Activated effector memory CD4-positive, alpha-beta T cell treated with Interleukin-2 at 50 U/mL for 16 hours (primary cell): ENCODE results near the gene REEP5.
A peak's percentile ranks its signal among the peaks of the same experiment; 100 is the strongest.
"Not testable (repeated sequence)": the region's sequence is repeated elsewhere in the genome, so short reads cannot be mapped to it uniquely, and the experiment has no call there.

Experiments used
- DNase-seq: peaks from one replicate; pipeline ENCODE4 v3.0.0-alpha.2; 2020

The REEP5 gene

GRCh38 chr5:112921833-112922817 is at the start of gene REEP5:
REEP5 (minus strand) TSS chr5:112922227; CDS start chr5:112922190, 37 bp downstream.
- peak; percentile 85 for DNase-seq

DNA sequence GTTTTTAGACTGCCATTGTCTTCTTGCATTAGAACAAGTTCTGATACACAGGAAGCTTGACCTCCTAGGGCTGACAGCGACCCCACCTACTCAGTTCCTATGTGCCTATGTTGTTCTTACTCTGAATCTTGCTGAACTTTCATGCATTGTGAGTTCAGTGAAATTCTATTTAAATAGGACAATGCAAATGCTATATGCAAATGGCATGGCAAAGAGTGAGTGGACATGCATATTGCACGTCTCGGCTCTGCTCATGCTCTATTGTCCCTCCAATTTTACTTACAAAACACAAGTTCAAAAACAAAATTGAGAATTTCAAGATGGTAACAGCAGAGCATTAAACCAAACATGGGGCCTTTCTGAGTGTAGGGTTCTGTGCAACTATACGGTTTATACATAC is 49.2 kb upstream of the REEP5 start:
- DNase-seq = no peak

- DNase-seq = no peak
These were observed 46.5 kb upstream of the REEP5 start for GRCh38 chr5:112968411-112969106.

DNA sequence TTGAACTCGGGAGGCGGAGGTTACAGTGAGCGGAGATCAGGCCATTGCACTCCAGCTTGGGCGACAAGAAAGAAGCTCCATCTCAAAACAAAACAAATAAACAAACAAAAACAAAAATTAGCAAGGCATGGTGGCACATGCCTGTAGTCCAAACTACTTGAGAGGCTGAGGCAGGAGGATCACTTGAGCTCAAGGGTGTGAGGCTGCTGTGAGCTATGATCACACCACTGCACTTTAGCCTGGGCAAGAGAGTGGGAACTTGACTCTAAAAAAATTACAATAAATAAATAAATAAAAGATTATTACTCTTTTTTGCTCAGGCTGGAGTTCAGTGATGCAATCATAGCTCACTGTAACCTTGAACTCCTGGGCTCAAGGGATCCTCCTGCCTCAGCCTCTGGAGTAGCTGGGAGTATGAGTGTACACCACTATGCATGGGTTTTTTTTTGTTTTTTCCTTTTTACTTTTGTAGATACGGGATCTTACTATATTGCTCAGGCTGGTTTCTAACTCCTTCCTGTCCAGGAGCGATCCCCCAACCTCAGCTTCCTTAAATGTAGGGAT is 45.6 kb upstream of the REEP5 start:
- no peak for DNase-seq

GRCh38 chr5:112965733-112966306 is 43.8 kb upstream of the REEP5 start:
- DNase-seq = no peak

DNA sequence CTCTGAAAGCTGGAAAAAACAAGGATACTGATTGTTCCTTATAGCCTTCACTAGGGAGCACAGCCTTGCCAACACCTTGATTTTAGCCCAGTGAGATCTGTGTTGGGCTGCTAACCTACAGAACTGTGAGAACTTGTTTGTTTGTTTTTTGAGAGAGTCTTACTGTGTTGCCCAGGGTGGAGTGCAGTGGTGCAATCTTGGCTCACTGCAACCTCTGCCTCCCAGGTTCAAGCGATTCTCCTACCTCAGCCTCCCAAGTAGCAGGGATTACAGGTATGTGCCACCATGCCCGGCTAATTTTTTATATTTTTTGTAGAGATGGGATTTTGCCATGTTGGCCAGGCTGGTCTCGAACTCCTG is 41.3 kb upstream of the REEP5 start:
- DNase-seq = not testable (repeated sequence)

DNA sequence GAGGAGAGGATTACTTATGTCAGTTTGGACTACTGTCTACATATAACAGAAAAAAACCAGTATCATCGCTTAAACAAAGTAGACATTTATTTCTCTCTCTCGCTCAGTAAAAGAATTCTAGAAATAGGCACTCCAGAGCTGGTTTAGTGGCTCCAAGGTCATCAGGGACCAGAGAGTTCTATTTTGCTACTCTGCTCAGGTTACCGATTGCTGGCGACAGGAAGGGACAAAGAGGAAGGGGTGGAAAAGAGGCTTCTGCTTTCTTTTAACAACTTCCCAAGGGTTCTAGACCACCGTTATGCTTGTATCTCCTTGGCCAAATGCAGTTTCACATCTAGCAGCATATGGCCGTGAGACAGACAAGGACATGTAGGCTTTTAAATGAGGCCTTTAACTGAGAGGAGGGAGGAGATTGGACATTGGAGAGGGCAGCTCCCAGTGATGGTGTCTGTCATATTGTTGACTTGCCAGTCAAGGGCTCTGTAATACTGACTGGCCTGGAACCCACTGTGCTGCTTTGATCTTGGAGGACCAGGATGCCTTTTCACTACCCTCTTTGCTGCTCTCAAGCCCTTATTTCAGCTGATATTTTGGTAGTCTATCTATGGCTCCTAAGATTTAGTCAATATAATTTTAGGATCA is 39.0 kb upstream of the REEP5 start:
- DNase-seq = no peak

GRCh38 chr5:112960315-112960714 is 38.3 kb upstream of the REEP5 start:
- no peak for DNase-seq

GRCh38 chr5:112959872-112960271 is 37.8 kb upstream of the REEP5 start:
- DNase-seq = not testable (repeated sequence)

DNA sequence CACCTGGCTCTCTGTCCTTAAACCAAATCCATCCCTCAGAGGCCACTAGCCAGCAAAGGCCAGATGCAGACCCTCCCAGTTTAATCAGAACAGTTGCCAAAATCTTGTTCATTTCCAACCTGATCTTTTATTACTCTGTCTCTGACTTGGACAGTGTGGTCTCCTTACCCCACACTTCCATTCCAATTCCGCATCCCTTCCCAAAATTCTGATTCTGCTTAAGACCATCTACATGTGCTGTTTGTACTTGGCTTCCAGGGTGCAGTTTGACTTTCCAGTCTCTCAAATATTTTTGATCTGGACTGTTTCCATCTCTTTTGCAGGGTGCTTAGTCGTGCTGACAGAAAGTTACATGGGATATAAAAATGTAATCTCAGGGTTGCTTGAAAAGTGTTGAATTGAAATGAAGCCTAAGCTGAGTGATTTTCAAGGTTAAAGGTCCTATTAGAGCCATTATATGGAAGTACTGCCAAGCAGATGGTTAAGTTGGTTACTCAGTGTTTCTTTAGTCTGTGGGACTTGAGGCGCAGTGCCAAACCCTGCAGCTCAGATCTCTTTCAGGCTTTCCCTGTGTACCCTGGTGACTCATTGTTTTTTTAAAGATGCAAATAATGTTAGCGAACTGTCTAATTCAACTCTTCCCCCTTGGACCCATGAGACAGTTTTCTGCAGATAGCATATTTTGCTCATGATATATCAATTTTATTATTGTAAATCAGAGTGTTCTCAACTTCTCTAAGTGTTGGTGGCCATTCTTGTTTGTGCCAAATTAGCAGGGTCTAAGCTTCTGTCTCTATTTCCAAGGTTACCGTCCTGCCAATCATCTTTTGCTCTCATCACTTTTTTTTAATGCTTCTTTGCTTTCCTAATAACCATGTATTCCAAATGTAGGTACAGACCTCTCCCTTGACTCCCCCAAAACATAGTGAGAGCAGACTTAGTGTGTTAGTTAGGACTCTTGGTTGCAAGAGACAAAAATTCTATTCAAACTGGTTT is 36.4 kb upstream of the REEP5 start:
- DNase-seq = no peak

- DNase-seq = no peak
These were observed 35.2 kb upstream of the REEP5 start for GRCh38 chr5:112957036-112957808.

- DNase-seq = no peak
These were observed 34.6 kb upstream of the REEP5 start for GRCh38 chr5:112956606-112957005.

GRCh38 chr5:112951124-112951702 is 29.2 kb upstream of the REEP5 start:
- no peak for DNase-seq

DNA sequence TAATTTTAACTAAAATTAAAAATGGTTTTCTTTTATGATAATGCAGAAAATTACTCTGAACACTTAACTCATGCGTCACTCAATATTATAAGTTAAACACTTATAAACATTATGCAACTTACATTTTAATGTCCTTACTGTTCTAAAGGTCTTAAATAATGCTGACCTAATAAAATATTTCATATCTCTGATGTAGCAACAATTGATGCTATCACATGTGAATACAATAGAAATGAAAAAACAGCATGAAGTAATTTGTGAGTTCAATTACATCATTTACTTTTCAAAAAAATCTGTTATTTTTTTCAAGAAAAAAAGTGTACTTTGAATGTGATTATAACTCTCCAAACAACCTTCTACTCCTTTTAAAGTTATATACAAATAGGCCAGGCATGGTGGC is 26.4 kb upstream of the REEP5 start:
- no peak for DNase-seq

DNA sequence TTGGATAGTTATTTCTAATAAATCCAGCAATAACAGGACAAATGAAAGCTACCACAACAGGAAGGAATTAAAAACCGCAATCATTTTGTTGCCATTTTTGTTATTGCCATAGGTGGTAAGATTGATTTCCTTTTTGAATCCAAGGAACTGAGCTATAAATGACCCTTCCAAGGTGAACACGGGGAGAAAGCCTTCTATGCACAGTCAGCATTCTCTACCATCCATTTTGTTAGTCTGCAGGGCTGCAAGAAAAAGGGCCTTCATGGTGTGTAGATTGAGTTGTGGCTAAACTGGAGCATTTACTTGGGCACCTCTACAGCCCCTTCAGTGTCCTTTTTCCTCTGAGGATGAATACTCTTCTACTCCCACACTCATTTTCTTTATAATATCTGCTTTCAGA is 18.6 kb upstream of the REEP5 start:
- no peak for DNase-seq

DNA sequence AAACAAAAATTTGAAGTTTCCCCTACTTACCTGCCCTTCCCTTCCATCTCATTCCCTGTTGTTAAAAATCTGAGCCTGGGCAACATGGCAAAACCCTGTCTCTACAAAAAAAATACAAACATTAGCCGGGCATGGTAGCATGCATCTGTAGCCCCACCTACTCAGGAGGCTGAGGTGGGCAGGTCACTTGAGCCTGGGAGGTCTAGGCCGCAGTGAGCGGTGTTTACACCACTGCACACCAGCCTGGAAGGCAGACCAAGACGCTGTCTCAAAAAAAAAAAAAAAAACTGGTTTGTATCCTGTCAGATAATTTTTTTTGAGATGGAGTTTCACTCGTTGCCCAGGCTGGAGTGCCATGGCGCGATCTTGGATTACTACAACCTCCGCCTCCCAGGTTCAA is 16.3 kb upstream of the REEP5 start:
- DNase-seq = no peak

- no peak for DNase-seq
These were observed 13.6 kb upstream of the REEP5 start for GRCh38 chr5:112935675-112936074.

GRCh38 chr5:112934366-112934663 is 12.3 kb upstream of the REEP5 start:
- DNase-seq = no peak

DNA sequence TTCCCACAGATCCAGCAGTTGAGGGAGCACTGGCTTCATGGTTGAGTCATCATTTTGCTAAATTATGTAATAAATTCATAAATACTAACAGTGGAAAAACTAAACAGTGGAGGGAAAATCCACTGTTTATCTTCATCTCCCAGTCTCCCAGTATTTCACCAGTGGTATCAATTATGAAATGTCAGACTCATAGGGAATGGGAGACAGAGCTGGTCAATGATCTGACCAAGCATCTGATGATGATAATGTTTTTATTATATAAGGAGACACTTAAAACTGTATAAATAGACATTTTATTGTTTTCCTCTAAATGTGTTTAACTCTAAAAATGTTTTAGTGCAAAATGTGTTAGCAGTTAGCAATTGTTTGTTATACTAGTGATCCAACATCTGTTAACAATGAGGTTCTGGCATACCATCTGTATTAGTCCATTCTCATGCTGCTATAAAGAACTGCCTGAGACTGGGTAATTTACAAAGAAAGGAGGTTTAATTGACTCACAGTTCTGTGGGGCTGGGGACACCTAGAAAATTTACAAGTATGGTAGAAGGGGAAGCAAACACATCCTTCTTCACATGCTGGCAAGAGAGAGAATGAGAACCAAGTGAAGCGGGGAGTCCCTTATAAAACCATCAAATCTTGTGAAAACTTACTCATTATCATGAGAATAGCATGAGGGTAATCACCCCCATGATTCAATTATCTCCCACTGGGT is 11.8 kb upstream of the REEP5 start:
- DNase-seq = no peak

GRCh38 chr5:112933105-112933504 is 11.1 kb upstream of the REEP5 start:
- DNase-seq = no peak
